GM21447 (cell line): ENCODE results near the gene NCOA7.

Source experiments
- ATAC-seq: cut with Tn5 transposase; IDR thresholded peaks from one replicate; pipeline ENCODE4 v1.9.1; 2021; ENCODE audit not compliant: unreplicated experiment

Gene NCOA7

GRCh38 chr6:125812394-125813292, 21.9 kb downstream of the NCOA7 start:
- ATAC-seq = no peak

GRCh38 chr6:125814481-125814880, 23.7 kb downstream of the NCOA7 start:
- peak; percentile 43 for ATAC-seq

GRCh38 chr6:125815080-125815910, 24.5 kb downstream of the NCOA7 start:
- no peak for ATAC-seq

- no peak for ATAC-seq
Measured at GRCh38 chr6:125816828-125817280, 26.1 kb downstream of the NCOA7 start.

GRCh38 chr6:125818225-125818657, 27.5 kb downstream of the NCOA7 start:
- no peak for ATAC-seq

GRCh38 chr6:125818772-125819260, 28.1 kb downstream of the NCOA7 start:
- no peak for ATAC-seq

GRCh38 chr6:125819535-125820326, 29.0 kb downstream of the NCOA7 start:
- no peak for ATAC-seq

- no peak for ATAC-seq
Measured at GRCh38 chr6:125821825-125822281, 31.1 kb downstream of the NCOA7 start.

GRCh38 chr6:125823180-125823579, 32.4 kb downstream of the NCOA7 start:
- ATAC-seq = no peak

GRCh38 chr6:125824946-125825771, 34.4 kb downstream of the NCOA7 start:
- no peak for ATAC-seq

- ATAC-seq = no peak
Measured at GRCh38 chr6:125826695-125827463, 36.1 kb downstream of the NCOA7 start.

- no peak for ATAC-seq
Measured at GRCh38 chr6:125827788-125828320, 37.1 kb downstream of the NCOA7 start.

- no peak for ATAC-seq
Measured at GRCh38 chr6:125828476-125829039, 37.8 kb downstream of the NCOA7 start.

GRCh38 chr6:125829433-125829832, 38.7 kb downstream of the NCOA7 start:
- ATAC-seq = no peak

GRCh38 chr6:125831659-125832058, 40.9 kb downstream of the NCOA7 start:
- peak; percentile 37 for ATAC-seq

GRCh38 chr6:125832391-125833117, 41.8 kb downstream of the NCOA7 start:
- ATAC-seq = no peak

- ATAC-seq = peak; percentile 87
Measured at GRCh38 chr6:125834348-125834747, 43.6 kb downstream of the NCOA7 start.
